ENCODE data around the gene ZNF418.

ZNF418 gene

GRCh38 chr19:57934820-57935665 is at the start of gene ZNF418:
Gene ZNF418 (minus strand): TSS chr19:57935402. CDS start chr19:57933822, 1,580 bp downstream.
- no peak for DNase-seq (ENCODE audit: low read depth in 3 of 3, low spot score in 1 of 3)

GRCh38 chr19:57978586-57979289 is 43.5 kb upstream of the ZNF418 start:
- no peak for DNase-seq (ENCODE audit: low read depth in 3 of 3, low spot score in 1 of 3)

- no peak for DNase-seq (ENCODE audit: low read depth in 3 of 3, low spot score in 1 of 3)
Measured at GRCh38 chr19:57974434-57974833, 39.2 kb upstream of the ZNF418 start, which contains the start of gene C19orf18. Gene C19orf18 (minus strand): TSS chr19:57974534. CDS start chr19:57974432, 102 bp downstream.

GRCh38 chr19:57964761-57965160 is 29.6 kb upstream of the ZNF418 start:
- no peak for DNase-seq (ENCODE audit: low read depth in 3 of 3, low spot score in 1 of 3)

- no peak for DNase-seq (ENCODE audit: low read depth in 3 of 3, low spot score in 1 of 3)
Measured at GRCh38 chr19:57961785-57962184, 26.6 kb upstream of the ZNF418 start.

GRCh38 chr19:57954996-57955395 is 19.8 kb upstream of the ZNF418 start:
- no peak for DNase-seq (ENCODE audit: low read depth in 3 of 3, low spot score in 1 of 3)

GRCh38 chr19:57949702-57950101 is 14.5 kb upstream of the ZNF418 start:
- DNase-seq (ENCODE audit: low read depth in 3 of 3, low spot score in 1 of 3) = no peak

GRCh38 chr19:57949296-57949695 is 14.1 kb upstream of the ZNF418 start:
- no peak for DNase-seq (ENCODE audit: low read depth in 3 of 3, low spot score in 1 of 3)

- DNase-seq (ENCODE audit: low read depth in 3 of 3, low spot score in 1 of 3) = peak; percentile 56 to 81 (median 70)
Measured at GRCh38 chr19:57947419-57948134, 12.4 kb upstream of the ZNF418 start, which contains the start of gene ZNF256. Gene ZNF256 (minus strand): TSS chr19:57947706. CDS start chr19:57947474, 232 bp downstream.

- DNase-seq (ENCODE audit: low read depth in 3 of 3, low spot score in 1 of 3) = no peak
Measured at GRCh38 chr19:57947088-57947418, 11.9 kb upstream of the ZNF418 start.

- DNase-seq (ENCODE audit: low read depth in 3 of 3, low spot score in 1 of 3) = no peak
Measured at GRCh38 chr19:57946316-57946715, 11.1 kb upstream of the ZNF418 start.

- no peak for DNase-seq (ENCODE audit: low read depth in 3 of 3, low spot score in 1 of 3)
Measured at GRCh38 chr19:57941593-57941992, 6.4 kb upstream of the ZNF418 start.

GRCh38 chr19:57935731-57936130 is 529 bp upstream of the ZNF418 start:
- DNase-seq (ENCODE audit: low read depth in 3 of 3, low spot score in 1 of 3) = no peak

- no peak for DNase-seq (ENCODE audit: low read depth in 3 of 3, low spot score in 1 of 3)
Measured at GRCh38 chr19:57927587-57927986, 7.6 kb downstream of the ZNF418 start.

GRCh38 chr19:57916168-57916995 is 18.8 kb downstream of the ZNF418 start, which contains the start of gene ZNF417:
Gene ZNF417 (minus strand): TSS chr19:57916592. CDS start chr19:57916411, 181 bp downstream.
- DNase-seq (ENCODE audit: low read depth in 3 of 3, low spot score in 1 of 3) = peak; percentile 63 to 71 (median 64)

- DNase-seq (ENCODE audit: low read depth in 3 of 3, low spot score in 1 of 3) = no peak
Measured at GRCh38 chr19:57914531-57914930, 20.7 kb downstream of the ZNF418 start.

GRCh38 chr19:57907394-57907793 is 27.8 kb downstream of the ZNF418 start:
- no peak for DNase-seq (ENCODE audit: low read depth in 3 of 3, low spot score in 1 of 3)

- no peak for DNase-seq (ENCODE audit: low read depth in 3 of 3, low spot score in 1 of 3)
Measured at GRCh38 chr19:57905258-57905657, 29.9 kb downstream of the ZNF418 start.

- no peak for DNase-seq (ENCODE audit: low read depth in 3 of 3, low spot score in 1 of 3)
Measured at GRCh38 chr19:57903618-57904184, 31.5 kb downstream of the ZNF418 start.

GRCh38 chr19:57900311-57900710 is 34.9 kb downstream of the ZNF418 start:
- DNase-seq (ENCODE audit: low read depth in 3 of 3, low spot score in 1 of 3) = no peak
